Measurements from ENCODE around the gene KDELR3.

- TF ChIP-seq PATZ1 (tag by site-specific recombination; IDR thresholded peaks at IDR 0.05) (no peak), ZNF274 (IDR thresholded peaks at IDR 0.05; ENCODE audit: low read length) (no peak), ZNF274 (tag by site-specific recombination; IDR thresholded peaks at IDR 0.05; ENCODE audit: borderline replicate concordance) (no peak), ZNF777 (tag by site-specific recombination; IDR thresholded peaks at IDR 0.05; ENCODE audit: borderline replicate concordance) (no peak), ZNF501 (tag by site-specific recombination; IDR thresholded peaks at IDR 0.05) (no peak), ZNF423 (tag by site-specific recombination; IDR thresholded peaks at IDR 0.05) (no peak), ZNF670 (tag by site-specific recombination; IDR thresholded peaks at IDR 0.05; ENCODE audit: low read depth) (no peak), ZNF654 (tag by site-specific recombination; IDR thresholded peaks at IDR 0.05; ENCODE audit: low read depth) (no peak), ZNF621 (tag by site-specific recombination; IDR thresholded peaks at IDR 0.05) (no peak), ZNF701 (tag by site-specific recombination; IDR thresholded peaks at IDR 0.05) (no peak), CTCF (tag by site-specific recombination; IDR thresholded peaks at IDR 0.05) (no peak), YY1 (tag by site-specific recombination; IDR thresholded peaks at IDR 0.05) (no peak), ZNF211 (tag by site-specific recombination; IDR thresholded peaks at IDR 0.05; ENCODE audit: low read depth) (no peak), ZNF660 (tag by site-specific recombination; IDR thresholded peaks at IDR 0.05) (no peak)
- TF ChIP-seq, protein P1, sequence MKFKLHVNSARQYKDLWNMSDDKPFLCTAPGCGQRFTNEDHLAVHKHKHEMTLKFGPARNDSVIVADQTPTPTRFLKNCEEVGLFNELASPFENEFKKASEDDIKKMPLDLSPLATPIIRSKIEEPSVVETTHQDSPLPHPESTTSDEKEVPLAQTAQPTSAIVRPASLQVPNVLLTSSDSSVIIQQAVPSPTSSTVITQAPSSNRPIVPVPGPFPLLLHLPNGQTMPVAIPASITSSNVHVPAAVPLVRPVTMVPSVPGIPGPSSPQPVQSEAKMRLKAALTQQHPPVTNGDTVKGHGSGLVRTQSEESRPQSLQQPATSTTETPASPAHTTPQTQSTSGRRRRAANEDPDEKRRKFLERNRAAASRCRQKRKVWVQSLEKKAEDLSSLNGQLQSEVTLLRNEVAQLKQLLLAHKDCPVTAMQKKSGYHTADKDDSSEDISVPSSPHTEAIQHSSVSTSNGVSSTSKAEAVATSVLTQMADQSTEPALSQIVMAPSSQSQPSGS (tag by site-specific recombination; IDR thresholded peaks at IDR 0.05; ENCODE audit: low read depth): no peak
These were observed 44.1 kb upstream of the KDELR3 start for GRCh38 chr22:38423512-38424503.

Data from HEK293 (cell line).